Stimulated activated CD4-positive, alpha-beta T cell treated with anti-CD3 and anti-CD28 coated beads, Interleukin-15, amount 100 ng/mL, for 48 hours (primary cell): ENCODE results near the gene POTEF.
"Not testable (repeated sequence)": the region's sequence is repeated elsewhere in the genome, so short reads cannot be mapped to it uniquely, and the experiment has no call there.

Experiments used
- DNase-seq, 2 donors: peaks; one replicate each; pipeline ENCODE4 v3.0.0-alpha.2; 2020; ENCODE audit warnings: low read depth in 2 of 2

POTEF gene

DNA sequence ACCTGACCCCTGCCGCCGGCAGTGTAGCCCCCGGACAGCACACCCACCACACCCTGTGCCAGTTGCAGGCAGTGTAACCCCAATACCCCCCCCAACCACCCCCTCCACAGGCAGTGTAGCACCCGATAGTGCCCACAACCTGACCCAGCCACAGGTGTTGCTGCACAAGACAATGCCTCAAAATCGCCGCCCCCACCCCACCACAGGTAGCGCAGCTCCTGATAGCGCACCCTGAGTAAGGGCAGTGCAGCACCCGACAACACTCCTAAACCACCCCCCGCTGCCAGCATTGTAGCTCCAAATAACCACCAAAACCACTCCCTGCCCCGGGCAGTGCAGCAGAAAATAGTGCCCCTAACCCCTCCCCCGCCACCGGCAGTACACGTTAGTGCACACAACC lies 558 bp downstream of the POTEF start:
- not testable (repeated sequence) for DNase-seq

DNA sequence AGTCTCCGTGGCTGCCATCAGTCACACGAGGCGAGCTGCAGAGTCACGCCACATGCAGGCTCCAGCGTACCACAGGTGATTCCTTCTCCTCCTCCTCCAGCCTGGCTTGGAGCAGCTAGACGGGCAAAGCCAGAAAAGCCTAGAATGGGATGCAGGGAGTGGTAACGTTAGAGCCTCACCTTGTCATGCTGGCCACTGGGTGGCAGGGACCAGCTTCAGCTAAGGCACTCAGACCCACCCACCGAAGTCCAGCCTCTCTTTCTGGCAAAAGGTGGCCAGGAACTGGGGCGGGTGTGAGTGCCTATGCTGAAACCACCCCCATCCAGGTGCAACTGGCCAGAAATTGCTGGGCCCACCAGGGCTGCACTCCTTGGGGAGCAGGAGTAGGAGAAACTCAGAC lies 1.3 kb downstream of the POTEF start:
- DNase-seq, result not testable (repeated sequence)

DNA sequence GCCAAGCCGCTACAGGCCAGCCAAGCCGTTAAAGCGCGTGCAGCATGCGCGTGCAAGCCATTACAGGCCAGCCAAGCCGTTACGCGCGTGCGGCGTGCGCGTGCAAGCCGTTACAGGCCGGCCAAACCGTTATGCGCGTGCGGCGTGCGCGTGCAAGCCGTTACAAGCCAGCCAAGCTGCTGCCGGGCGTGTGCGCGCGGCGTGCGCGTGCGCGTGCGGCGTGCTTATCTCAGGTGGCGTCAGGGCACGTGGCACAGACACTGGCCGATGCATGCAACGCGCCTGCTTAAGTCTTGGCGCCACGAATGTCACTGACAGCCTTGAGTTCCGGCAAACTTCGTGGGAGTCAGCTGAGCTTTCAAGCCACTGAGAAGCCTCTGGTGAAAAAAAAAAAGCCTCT lies 8.1 kb downstream of the POTEF start:
- not testable (repeated sequence) for DNase-seq

DNA sequence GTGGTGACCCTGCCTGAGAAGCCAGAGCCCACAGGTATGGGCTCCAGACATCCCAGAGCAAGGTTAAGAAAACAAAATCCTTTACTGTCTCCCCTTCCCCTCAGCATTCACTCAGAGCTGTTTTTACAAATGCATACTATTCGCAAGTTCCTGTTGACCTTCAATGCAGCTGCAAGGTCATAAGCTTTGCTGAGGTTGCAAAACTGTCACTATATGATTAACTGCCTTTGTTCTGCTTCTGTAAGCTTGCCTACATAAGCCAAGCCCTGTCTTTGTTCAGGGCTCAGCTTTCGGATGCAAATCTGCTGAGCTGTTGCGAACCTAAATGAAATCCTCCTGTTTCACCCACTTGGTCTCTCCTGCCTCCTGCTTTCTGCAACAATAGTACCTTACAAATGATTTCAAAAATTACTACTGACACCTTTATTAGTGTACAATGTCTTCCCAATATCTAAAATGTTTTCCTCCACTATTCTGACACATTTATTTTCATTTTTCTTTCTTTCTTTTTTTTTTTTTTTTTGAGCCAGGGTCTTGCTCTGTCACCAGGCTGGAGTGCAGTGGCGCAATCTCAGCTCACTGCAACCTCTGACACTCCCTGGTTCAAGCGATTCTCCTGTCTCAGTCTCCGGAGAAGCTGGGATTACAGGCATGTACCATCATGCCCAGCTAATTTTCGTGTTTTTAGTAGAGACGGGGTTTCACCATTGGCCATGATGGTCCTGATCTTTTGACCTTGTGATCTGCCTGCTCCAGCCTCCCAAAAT lies 26.2 kb downstream of the POTEF start:
- DNase-seq, result not testable (repeated sequence)

DNA sequence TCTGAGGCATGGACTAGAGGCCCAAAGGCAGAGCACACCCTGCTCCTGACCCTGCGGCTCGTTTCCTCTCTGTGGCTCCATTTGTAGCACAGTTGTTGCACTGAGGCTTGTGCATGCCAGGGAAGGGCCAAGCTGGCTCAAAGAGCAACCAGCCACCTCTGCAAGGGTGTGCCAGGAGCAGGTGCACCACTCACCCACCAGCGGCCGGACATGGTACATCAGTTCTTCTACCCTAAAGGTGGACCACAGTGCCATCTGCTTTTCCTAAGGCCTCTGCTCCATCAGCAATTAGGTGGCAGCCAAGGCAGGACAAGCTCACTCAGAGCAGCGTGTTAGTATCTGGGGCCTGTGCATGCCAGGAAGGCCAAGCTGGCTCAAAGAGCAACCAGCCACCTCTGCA lies 66.4 kb downstream of the POTEF start:
- not testable (repeated sequence) for DNase-seq

DNA sequence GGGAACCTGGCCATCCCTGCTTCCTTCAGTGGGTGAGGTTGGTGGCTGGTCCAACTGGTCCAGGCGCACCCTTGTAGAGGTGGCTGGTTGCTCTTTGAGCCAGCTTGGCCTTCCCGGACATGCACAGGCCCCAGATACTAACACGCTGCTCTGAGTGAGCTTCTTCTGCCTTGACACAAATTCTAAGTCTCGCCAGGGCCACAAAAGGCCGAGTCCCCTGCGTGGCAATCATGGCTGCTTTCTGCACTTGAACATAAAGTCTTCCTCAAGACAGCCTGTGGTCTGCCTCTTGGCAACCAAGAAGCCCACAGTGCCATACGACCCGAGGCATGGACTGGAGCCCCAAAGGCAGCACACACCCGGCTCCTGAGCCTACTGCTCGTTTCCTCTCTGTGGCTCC lies 69.0 kb downstream of the POTEF start:
- DNase-seq, result not testable (repeated sequence)

DNA sequence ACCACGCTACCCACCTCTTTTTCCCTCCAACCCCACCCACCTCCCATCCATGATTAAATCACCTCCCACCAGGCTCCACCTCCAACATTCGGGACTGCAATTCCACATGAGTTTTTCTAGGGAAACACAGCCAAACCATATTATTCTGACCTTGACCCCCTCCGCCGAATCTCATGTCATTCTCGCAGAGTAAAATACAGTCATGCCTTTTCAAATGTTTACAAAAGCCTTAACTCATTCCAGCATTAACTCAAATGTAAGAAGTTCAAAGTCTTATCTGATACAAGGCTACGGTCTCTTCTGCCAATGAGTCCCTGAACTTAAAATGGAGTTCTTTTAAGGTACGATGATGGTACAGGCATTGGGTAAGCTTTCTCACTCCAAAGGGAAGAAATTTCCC lies 72.7 kb downstream of the POTEF start:
- not testable (repeated sequence) for DNase-seq

DNA sequence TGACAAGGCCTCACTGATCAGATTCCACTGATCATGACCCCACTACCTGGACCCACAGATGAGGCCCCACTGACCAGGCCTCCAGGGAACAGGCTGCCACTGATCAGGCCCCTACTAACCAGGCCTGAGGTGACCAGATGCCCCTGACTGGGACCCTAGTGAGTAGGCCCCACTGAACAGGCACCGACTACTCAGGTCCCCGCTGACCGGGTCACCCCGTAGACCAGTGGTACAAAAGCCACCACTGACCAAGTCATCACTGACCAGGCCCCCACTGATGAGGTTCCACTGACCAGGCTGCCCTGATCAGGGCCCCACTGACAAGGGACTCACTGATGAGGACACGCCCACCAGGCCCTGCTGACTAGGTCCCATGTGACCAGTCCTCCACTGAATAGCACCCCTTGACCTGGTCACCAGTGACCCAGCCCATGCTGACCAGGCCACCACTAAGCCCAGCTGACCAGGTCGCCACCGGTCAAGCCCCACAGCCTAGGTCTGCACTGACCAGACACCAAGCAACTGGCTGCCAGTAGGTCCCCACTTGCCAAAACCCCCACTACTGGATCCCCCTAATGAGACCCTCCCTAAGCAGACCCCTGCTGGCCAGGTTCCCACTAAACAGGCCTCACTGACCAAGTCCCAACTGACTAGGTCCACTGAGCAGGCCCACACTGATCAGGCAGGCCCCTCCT lies 75.7 kb downstream of the POTEF start:
- DNase-seq, result not testable (repeated sequence)

DNA sequence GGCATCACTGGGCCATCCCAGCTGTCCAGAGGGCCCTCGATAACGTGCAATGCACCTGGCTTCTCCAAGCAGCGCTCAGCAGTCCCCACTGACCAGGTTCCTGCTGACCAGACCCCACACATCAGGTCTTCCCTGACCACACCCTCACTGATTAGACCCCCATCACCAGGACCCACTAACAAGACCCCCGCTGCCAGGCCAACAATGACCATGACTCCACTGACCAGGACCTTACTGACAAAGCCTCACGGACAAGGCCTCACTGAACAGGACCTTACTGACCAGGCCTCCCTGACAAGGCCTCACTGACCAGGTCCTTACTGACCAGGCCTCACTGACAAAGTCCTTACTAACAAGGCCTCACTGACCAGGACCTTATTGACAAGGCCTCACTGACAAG lies 76.6 kb downstream of the POTEF start:
- not testable (repeated sequence) for DNase-seq

DNA sequence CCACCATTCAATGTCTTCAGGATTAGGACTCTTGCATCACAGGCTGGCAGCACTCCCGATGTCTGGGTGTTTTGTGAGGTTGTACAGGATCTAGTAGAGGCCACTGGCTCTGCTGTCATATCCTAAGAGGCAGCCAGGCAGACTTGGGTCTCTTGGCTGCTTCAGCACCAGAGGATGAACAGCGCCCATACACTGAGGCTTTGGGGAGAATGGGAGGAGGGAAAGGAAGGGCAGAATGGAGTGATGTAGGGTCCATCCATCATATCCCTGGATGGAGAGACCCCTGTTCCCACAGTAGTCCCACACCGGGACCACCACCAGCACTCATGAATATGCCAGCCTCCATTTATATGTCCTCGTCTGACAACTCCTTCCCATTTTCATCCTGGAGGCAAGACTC lies 80.6 kb downstream of the POTEF start:
- DNase-seq, result not testable (repeated sequence)

DNA sequence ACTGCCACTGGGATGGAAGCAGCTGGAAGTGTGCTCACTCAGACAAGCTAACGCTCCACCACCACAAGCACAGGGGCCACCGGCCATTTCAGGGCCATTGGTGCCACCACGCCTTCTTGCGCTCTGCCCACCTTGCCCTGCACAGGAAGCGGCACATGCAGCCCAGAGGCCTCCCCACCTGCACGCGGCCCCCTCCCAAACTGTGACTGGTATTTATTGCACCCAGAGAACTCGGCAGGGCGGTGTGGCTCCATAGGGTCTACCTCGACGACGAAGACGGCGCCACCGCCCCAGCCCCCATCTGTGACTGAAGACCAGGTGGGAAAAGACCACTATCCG lies 90.8 kb downstream of the POTEF start:
- not testable (repeated sequence) for DNase-seq

DNA sequence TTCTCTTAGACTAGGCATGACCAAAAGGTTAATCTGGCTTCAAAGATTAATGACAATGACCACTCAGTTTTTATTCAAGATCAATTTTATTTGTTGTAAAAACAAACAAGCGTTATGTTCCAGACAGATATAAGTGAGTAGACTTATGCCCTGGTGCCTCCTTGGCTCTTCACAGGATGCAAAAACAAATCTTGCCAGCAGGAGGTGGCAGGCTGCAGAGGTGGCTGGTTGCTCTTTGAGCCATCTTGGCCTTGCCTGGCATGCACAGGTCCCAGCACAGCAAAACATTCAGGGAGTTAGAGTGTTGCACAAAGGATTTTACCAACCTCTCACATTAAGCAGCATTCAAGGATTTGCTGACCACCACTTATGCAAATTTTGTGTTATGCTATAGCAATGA lies 103.1 kb downstream of the POTEF start:
- not testable (repeated sequence) for DNase-seq
